Fibroblast of lung (primary cell): ENCODE data around the gene ASPRV1. TPM values are rescaled to one million over a fixed set of nuclear protein-coding genes. Genes with fewer than 3 reads are reported as not detected.

Experiments used
- DNase-seq, 2 donors: peaks; one replicate each; pipeline versions ENCODE4 v3.0.0 to v3.0.0-alpha.2; 2010; ENCODE audit warnings: low read depth in 2 of 2
- H2AFZ ChIP-seq: 2 replicates; pipeline ENCODE4 v1.5.1; 2012; ENCODE audit warnings: low read length, control low read depth, inconsistent platforms
- H3K27ac ChIP-seq: 2 replicates; pipeline ENCODE4 v1.5.1; 2011; ENCODE audit warnings: low read length, control low read depth; ENCODE audit not compliant: insufficient read depth
- H3K27me3 ChIP-seq: 2 replicates; pipeline ENCODE4 v1.5.1; 2011; ENCODE audit warnings: mild to moderate bottlenecking, low read length; ENCODE audit not compliant: control insufficient read depth, insufficient read depth
- H3K36me3 ChIP-seq: 2 replicates; pipeline ENCODE4 v1.5.1; 2011; ENCODE audit warnings: low read length; ENCODE audit not compliant: control insufficient read depth, insufficient read depth
- H3K4me1 ChIP-seq: 2 replicates; pipeline ENCODE4 v1.5.1; 2011; ENCODE audit warnings: low read length; ENCODE audit not compliant: control insufficient read depth, insufficient read depth; ENCODE audit errors: extremely low read depth
- H3K4me2 ChIP-seq: 2 replicates; pipeline ENCODE4 v1.5.1; 2011; ENCODE audit warnings: low read length, control low read depth; ENCODE audit not compliant: insufficient read depth; ENCODE audit errors: extremely low read depth
- H3K4me3 ChIP-seq, 4 experiments: fragments of 200-600 bp in 1 of 4; sonication (generic) in 1 of 4; replicated peaks in 1 of 4; 2 replicates each; pipeline ENCODE4 v1.5.1; 2011 to 2016; ENCODE audit warnings: low read length in 4 of 4, low read depth in 3 of 4, mild to moderate bottlenecking in 3 of 4, control low read depth in 2 of 4, inconsistent platforms in 1 of 4, mixed read lengths in 1 of 4; ENCODE audit not compliant: insufficient read depth in 1 of 4; ENCODE audit errors: control extremely low read depth in 1 of 4
- H3K79me2 ChIP-seq: 2 replicates; pipeline ENCODE4 v1.5.1; 2012; ENCODE audit warnings: mild to moderate bottlenecking, low read length, inconsistent platforms; ENCODE audit not compliant: control insufficient read depth, insufficient read depth
- H3K9ac ChIP-seq: 2 replicates; pipeline ENCODE4 v1.5.1; 2011; ENCODE audit warnings: mild to moderate bottlenecking, low read length, control low read depth; ENCODE audit not compliant: insufficient read depth
- H3K9me3 ChIP-seq: 2 replicates; pipeline ENCODE4 v1.5.1; 2012; ENCODE audit warnings: low read depth, low read length; ENCODE audit not compliant: control insufficient read depth, insufficient read depth
- H4K20me1 ChIP-seq: 2 replicates; pipeline ENCODE4 v1.5.1; 2011; ENCODE audit warnings: low read length; ENCODE audit not compliant: control insufficient read depth, insufficient read depth; ENCODE audit errors: extremely low read depth
- EZH2 ChIP-seq: IDR thresholded peaks from 2 replicates; pipeline ENCODE4 v1.5.1; 2012; ENCODE audit warnings: low read length, control low read depth, mild to moderate bottlenecking; ENCODE audit errors: missing control alignments
- polyA plus RNA-seq, 2 donors: library from polyadenylated mRNA; depleted of rRNA in 1 of 2; stranded (reverse) in 1 of 2; unstranded in 1 of 2; fragments of >200 nt; gene quantifications; 2 replicates each; pipeline ENCODE4 v1.2.1, GENCODE V29; 2011 to 2012; ENCODE audit warnings: missing spikeins in 1 of 2
- total RNA-seq: library from RNA; depleted of rRNA; stranded (reverse); fragments of >200 nt; gene quantifications from 2 replicates; pipeline ENCODE4 v1.2.1, GENCODE V29; 2014
- TF ChIP-seq, protein P1 (sequence below), 2 donors: IDR thresholded peaks in 1 of 2; conservative IDR thresholded peaks in 1 of 2; 1 replicate in 1 of 2; 2 replicates in 1 of 2; pipeline ENCODE4 v1.5.1; 2011 to 2012; ENCODE audit warnings: low read length in 2 of 2, control low read depth in 1 of 2, inconsistent platforms in 1 of 2, low read depth in 1 of 2, mild to moderate bottlenecking in 1 of 2

The ASPRV1 gene
- total and polyA plus RNA-seq, 2 donors (not counting 1 experiment from before 2014, with no cell fraction given) = 0.08 to 0.33 TPM

- Histone ChIP-seq H3K9me3 (no peaks in the 10 kb centered on the region), H3K4me2 (no peak overlapping the region)
- no peak for TF ChIP-seq EZH2
Observed at GRCh38 chr2:69969991-69970390, 8.6 kb upstream of the ASPRV1 start.

DNA sequence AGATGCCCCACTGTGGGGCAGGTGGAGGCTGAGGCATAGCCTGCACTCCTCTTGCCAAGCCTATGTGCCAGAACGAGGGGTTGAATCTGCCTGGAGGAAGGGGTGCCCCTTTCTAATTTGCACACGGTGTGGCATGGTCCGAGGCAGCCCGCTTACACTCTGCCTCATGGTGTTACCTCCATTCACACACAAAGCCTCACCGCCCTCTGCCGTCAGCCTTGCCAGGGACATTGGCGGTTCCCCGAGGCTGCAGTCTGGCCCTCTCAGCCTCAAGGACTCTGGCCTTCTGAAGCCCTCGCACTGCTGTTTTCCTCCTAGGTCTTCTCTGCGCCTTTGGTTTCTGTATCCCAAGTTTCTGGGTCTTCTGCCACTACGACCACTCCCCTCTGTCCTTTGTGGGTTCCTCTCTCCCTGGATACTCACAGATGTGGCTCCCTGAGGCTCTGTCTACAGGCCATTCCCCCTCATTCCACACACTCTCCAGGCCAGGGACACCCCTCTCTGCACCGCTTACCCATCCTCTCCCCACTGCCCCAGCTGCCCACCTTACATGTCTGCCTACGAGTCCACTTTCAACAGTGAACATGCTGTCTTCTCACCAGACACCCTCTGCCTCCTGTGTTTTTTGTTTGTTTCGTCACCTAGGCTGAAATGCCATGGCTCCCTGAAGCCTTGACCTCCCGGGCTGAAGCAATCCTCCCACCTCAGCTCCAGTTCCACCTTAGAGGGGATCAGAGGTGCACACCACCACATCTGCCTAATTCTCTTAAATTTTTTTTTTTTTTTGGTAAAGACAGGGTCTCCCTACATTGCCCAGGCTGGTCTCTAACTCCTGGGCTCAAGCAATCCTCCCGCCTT, 7.9 kb upstream of the ASPRV1 start:
- H3K4me2 ChIP-seq = no peak overlapping the region
- peaks cover 4% of the 10 kb centered on the region for H3K27me3 ChIP-seq
- no peak for DNase-seq
- H3K4me3 ChIP-seq = no peak overlapping the region
- H3K4me1 ChIP-seq = no peaks in the 10 kb centered on the region
- no peaks in the 10 kb centered on the region for H3K36me3 ChIP-seq
- no peak overlapping the region for H3K9ac ChIP-seq
- H4K20me1 ChIP-seq = no peaks in the 10 kb centered on the region
- no peak overlapping the region for H3K27ac ChIP-seq
- H3K79me2 ChIP-seq = no peaks in the 10 kb centered on the region
- H3K9me3 ChIP-seq = no peaks in the 10 kb centered on the region
- H2AFZ ChIP-seq = no peak overlapping the region
- TF ChIP-seq, protein P1, sequence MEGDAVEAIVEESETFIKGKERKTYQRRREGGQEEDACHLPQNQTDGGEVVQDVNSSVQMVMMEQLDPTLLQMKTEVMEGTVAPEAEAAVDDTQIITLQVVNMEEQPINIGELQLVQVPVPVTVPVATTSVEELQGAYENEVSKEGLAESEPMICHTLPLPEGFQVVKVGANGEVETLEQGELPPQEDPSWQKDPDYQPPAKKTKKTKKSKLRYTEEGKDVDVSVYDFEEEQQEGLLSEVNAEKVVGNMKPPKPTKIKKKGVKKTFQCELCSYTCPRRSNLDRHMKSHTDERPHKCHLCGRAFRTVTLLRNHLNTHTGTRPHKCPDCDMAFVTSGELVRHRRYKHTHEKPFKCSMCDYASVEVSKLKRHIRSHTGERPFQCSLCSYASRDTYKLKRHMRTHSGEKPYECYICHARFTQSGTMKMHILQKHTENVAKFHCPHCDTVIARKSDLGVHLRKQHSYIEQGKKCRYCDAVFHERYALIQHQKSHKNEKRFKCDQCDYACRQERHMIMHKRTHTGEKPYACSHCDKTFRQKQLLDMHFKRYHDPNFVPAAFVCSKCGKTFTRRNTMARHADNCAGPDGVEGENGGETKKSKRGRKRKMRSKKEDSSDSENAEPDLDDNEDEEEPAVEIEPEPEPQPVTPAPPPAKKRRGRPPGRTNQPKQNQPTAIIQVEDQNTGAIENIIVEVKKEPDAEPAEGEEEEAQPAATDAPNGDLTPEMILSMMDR (conservative IDR thresholded peaks at IDR 0.05 in 1 of 2, IDR thresholded peaks at IDR 0.05 in 1 of 2; ENCODE audit: low read depth in 1 of 2, low read length in 2 of 2) = no peak
- no peak for TF ChIP-seq EZH2

More at GRCh38 chr2:69969991-69970390, 8.6 kb upstream of the ASPRV1 start:
- H3K27me3 ChIP-seq = peaks cover 4% of the 10 kb centered on the region
- no peak for DNase-seq
- no peaks in the 10 kb centered on the region for H3K79me2 ChIP-seq
- no peaks in the 10 kb centered on the region for H3K36me3 ChIP-seq
- H4K20me1 ChIP-seq = no peaks in the 10 kb centered on the region
- no peak overlapping the region for H3K4me3 ChIP-seq
- no peaks in the 10 kb centered on the region for H3K4me1 ChIP-seq
- H3K27ac ChIP-seq = no peak overlapping the region
- H3K9ac ChIP-seq = no peak overlapping the region
- H2AFZ ChIP-seq = no peak overlapping the region

DNA sequence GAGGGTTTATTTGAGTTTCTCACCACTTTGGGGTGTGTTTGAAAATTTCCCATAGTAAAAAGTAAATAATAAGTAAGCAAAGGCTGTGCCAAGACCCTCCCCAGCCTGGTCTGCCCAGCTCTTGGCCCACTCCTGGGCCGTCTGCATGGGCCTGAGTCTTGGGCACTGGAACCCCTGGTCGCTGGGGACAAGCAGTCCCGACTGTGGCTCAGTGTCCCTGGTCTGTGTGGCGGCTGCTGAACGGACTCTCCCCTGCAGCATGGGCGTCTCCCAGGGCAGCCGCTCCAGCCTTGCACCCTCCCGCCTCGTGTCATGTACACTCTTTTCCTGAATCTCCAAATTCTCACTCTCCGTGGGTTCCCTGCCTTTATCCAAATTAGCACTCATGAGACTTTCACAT, 7.2 kb upstream of the ASPRV1 start:
- Histone ChIP-seq H3K27ac (no peak overlapping the region), H4K20me1 (no peaks in the 10 kb centered on the region), H3K79me2 (no peaks in the 10 kb centered on the region), H3K4me1 (no peaks in the 10 kb centered on the region), H3K4me3 (no peak overlapping the region), H3K4me2 (no peak overlapping the region), H3K27me3 (peaks cover 8% of the 10 kb centered on the region), H2AFZ (no peak overlapping the region), H3K9ac (no peak overlapping the region), H3K9me3 (no peaks in the 10 kb centered on the region), H3K36me3 (no peaks in the 10 kb centered on the region)
- no peak for DNase-seq
- no peak for TF ChIP-seq EZH2
- TF ChIP-seq, protein P1 (conservative IDR thresholded peaks at IDR 0.05 in 1 of 2, IDR thresholded peaks at IDR 0.05 in 1 of 2; ENCODE audit: low read depth in 1 of 2, low read length in 2 of 2) = no peak
